SK-N-DZ (cell line): ENCODE results near the gene LVRN.

Experiments used
- DNase-seq: peaks from one replicate; pipeline ENCODE4 v3.0.0-alpha.2; 2015; ENCODE audit warnings: low spot score

LVRN gene

GRCh38 chr5:115961381-115962238, 665 bp upstream of the LVRN start:
- DNase-seq = no peak

- DNase-seq = no peak
Observed at GRCh38 chr5:115962565-115963402, 509 bp downstream of the LVRN start.

DNA sequence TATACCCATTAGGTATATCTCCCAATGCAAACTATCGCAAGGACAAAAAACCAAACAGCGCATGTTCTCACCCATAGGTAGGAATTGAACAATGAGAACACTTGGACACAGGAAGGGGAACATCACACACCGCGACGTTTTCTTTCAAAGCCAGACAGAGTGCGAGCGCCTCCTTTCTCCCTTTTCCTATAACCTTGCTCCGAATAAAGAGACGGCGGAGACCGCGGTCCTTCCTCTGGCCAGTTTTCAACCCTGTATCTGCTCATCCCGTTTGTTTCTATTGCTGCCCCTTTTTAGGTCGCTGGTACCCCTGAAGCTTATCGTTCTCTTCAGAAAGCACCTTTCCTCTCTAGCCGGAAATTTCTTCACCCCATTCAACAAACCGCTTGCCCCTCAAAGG, 1.3 kb downstream of the LVRN start:
- DNase-seq = no peak

GRCh38 chr5:115968770-115969169, 6.5 kb downstream of the LVRN start:
- DNase-seq = no peak

GRCh38 chr5:115977096-115977495, 14.8 kb downstream of the LVRN start:
- DNase-seq = no peak

DNA sequence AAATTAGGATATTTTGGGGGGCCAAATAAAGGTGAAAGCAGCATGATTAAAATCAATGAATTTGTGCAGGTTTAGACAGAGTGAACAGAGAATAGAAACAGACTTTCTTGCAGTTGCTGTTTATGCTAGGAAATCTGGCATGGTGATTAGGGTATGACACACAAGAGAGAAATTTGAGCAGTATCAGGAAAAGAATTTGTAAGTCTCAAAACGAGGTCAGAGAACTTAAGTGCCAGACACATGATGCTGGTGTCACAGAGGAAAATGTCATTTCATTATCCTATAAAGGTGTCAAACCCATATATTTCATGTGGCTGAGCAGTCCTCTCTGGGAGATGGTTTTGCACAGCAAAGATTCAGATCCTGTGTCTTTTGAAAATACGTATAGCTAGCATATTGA, 15.7 kb downstream of the LVRN start:
- no peak for DNase-seq

GRCh38 chr5:115978779-115979178, 16.5 kb downstream of the LVRN start:
- no peak for DNase-seq

DNA sequence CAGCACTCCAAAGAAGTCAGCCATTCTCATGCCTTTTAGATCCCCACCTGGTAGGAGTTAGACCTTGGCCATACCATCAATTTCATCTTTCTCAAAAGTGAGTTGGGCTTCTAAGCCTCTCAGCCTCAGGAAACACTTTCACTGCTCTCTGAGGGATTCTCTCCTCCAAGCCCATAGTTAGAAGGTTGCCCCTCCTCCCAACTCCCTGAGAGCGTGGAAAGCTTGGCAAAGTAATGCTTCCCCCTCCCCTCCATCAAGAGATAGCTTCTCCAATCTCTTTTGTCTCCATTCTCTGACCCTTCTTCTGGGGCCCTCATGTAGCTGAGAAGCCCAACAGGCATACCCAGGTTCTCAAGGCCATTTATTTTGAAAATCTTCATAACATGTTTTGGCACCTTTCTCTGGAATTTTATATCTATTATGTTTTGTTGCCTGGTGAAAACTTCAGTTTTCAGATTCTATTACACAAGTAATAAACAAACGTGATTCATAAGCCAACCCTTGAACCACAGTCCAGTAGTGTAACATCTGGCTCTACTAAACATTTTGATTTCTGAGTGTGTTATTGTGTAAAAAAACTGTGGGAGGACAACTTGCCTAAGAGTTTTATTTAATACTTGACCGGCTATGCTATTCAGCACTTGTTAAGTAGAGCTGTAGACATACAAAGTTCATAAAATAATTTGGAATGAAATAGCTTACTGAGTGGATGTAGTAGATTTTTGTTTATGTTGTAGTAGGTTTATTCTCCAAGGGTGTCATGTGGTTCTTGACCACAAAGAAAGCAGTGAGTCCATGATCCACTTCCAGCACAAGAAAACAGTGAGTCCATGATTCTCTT, 17.1 kb downstream of the LVRN start:
- no peak for DNase-seq

DNA sequence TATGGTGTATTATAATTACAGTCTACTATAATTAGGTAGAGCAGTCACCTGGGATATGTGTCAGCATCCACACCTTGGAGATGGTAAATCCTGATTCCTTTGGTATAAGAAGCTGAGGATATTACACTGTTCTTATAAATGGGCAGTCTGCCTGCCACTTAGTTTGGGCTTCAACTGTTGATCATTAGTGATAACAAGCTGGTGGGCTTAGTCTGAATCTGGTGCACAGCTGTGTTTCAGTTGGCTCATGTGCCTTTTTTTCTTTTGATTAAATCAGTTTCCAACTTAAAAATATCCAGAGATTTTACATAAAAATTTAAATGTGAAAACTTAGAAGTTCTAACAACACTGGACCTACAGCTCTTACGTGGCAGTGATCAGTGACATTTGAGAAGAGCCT, 21.2 kb downstream of the LVRN start:
- DNase-seq = peak; percentile 6

- DNase-seq = no peak
Observed at GRCh38 chr5:115985802-115986757, 23.8 kb downstream of the LVRN start.

DNA sequence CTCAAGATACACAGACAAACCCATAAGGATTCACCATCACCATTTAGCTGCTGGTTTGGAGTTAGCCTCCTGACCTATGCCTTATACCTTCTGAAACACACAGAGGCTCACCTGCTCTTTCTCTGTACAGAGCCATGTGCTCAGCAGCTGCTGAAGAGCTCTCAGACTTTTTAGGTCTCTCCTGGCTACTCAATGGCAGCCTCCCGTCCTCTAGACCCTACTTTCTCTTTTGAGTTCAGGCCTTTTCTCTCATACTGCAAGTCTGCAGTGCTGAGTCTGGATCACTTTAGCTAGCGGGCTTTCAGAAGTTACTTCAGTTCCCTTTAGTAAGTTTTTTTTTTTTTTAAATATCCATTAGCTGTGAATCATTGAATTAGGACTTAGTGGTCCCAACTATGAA, 25.7 kb downstream of the LVRN start:
- no peak for DNase-seq

DNA sequence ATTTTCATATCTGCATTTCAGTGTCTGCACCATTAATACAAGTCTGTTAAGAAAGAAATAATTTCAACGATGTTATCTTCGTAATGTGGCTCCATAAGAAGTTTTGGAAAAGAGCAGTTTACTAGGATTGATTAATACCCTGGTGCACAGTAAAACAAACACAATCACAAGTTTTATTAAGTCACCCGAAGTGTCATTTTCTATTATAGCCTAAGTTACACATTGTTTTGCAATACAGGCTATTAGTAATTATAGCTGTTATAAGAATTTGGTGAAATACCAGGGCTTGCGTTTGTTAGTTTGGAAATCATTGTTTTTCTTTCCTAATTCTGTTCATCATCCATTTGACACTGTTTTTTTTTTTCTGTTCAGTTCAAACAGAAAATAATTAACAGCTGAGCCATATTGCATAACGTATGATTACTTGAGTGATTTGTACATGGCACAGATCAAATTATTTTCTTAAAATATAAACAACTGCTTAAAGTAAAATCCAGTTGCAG, 30.6 kb downstream of the LVRN start:
- DNase-seq = no peak

- DNase-seq = no peak
Observed at GRCh38 chr5:115995351-115995750, 33.1 kb downstream of the LVRN start.

DNA sequence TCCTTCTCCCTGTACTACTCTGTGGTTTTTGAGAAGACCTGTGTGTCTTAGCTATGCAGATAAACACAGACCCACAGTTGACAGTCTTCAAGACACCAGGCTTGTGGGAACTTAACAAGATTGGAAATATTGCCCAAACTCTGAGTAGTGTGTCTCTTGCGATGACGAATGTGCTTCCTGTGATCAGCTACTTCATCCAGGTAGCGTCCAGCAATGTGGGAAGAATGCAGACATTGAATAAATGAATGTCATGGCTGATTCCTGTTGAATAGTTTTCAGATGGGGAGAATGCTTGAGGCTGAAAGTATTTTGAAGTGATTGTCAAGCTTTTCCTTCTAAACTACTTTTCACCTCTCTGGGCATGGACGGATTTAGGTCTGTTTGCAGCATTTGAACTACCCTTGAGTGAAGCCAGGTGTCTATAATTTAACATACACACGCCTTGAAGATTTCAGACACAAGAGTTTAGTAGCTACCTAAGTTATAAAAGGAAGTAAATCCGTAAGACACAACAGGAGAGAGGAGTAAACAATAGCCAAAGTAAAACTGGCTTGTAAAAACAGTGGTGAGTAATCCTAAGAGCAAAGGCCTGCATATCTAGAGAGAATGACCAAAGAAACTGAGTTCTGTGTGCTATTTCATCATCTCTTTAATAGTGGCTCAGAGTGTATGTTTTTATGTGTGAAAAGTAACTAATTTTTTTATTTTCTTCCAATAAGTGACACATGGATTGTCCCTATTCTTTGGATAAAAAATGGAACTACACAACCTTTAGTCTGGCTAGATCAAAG, 40.0 kb downstream of the LVRN start:
- no peak for DNase-seq

- DNase-seq = no peak
Observed at GRCh38 chr5:116004248-116004647, 42.0 kb downstream of the LVRN start.

GRCh38 chr5:116009806-116010205, 47.5 kb downstream of the LVRN start:
- no peak for DNase-seq

- DNase-seq = no peak
Observed at GRCh38 chr5:116011046-116011445, 48.8 kb downstream of the LVRN start.

DNA sequence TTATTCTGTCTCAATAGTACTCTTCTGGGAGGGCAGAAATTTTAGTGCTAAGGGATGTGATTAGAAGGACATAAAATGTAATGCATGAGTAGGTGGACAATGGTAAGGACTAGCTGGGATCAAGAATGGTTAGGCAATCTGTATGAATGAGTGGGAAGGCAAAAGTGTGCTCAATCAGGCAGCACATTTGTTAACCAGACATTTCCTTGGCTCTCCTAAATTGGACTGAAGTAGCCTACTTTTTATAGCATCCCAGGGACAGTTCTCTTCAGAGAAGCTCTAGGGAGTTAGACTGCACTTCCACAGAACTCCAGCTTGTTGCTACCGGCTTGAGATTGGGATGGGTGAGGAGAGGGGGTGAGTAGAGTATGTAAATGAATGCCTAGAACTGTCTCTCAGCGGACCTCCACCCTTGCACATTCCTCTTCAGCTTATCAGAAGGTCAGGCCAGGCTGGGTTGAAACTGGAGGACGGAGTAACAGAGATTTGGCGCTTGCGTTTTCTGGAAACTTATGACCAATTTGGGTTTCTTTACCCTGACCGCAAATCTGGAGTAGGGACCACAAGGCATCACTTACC, 51.0 kb downstream of the LVRN start:
- DNase-seq = no peak

DNA sequence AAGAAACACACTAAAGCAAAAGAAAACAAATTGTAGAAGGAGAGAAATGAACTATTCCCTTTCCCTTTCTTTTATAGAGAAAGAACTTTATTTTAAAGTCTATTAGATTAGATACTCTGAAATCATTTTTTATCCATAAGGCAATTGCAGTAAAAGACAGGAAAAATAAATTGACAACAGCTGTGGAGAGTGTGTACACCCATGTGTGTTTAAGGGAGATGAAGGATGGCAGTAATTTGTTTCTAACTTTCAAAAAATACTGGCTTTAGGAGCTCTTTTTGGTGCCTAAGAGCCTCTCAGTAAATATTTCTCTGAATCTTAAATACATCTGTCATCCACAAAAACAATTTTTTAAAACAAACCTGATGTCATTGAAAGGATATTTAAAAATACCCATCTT, 51.7 kb downstream of the LVRN start:
- DNase-seq = no peak
